Measurements from ENCODE around the gene FBN1. TPM values are rescaled to one million over a fixed set of nuclear protein-coding genes. Genes with fewer than 3 reads are reported as not detected.

The FBN1 gene
- total RNA-seq, 1 donor from 2014 or later, result 12.6 TPM

- no peak for TF ChIP-seq CTCF (IDR thresholded peaks at IDR 0.05; ENCODE audit: partially characterized antibody, unreplicated experiment)
- no peak for DNase-seq
- Mint-ChIP-seq H3K27me3 (ENCODE audit: unreplicated experiment) (no peaks in the 10 kb centered on the region), H3K4me1 (ENCODE audit: low read depth, unreplicated experiment) (peaks cover 4% of the 10 kb centered on the region), H3K36me3 (ENCODE audit: unreplicated experiment) (no peaks in the 10 kb centered on the region), H3K27ac (ENCODE audit: unreplicated experiment) (no peak overlapping the region), H3K4me3 (ENCODE audit: unreplicated experiment) (no peak overlapping the region), H3K9me3 (ENCODE audit: unreplicated experiment) (no peaks in the 10 kb centered on the region)
These were observed 37.7 kb downstream of the FBN1 start for GRCh38 chr15:48607846-48608245.

- no peaks in the 10 kb centered on the region for H3K36me3 Mint-ChIP-seq (ENCODE audit: unreplicated experiment)
- H3K27me3 Mint-ChIP-seq (ENCODE audit: unreplicated experiment), result no peaks in the 10 kb centered on the region
- H3K27ac Mint-ChIP-seq (ENCODE audit: unreplicated experiment), result no peak overlapping the region
These were observed 40.9 kb downstream of the FBN1 start for GRCh38 chr15:48604567-48604966.

GRCh38 chr15:48603922-48604321, 41.6 kb downstream of the FBN1 start:
- H3K4me3 Mint-ChIP-seq (ENCODE audit: unreplicated experiment), result no peak overlapping the region
- no peaks in the 10 kb centered on the region for H3K4me1 Mint-ChIP-seq (ENCODE audit: low read depth, unreplicated experiment)
- H3K9me3 Mint-ChIP-seq (ENCODE audit: unreplicated experiment), result no peaks in the 10 kb centered on the region
- H3K36me3 Mint-ChIP-seq (ENCODE audit: unreplicated experiment), result no peaks in the 10 kb centered on the region
- H3K27ac Mint-ChIP-seq (ENCODE audit: unreplicated experiment), result no peak overlapping the region
- no peak for DNase-seq
- H3K27me3 Mint-ChIP-seq (ENCODE audit: unreplicated experiment), result no peaks in the 10 kb centered on the region
- no peak for TF ChIP-seq CTCF (IDR thresholded peaks at IDR 0.05; ENCODE audit: partially characterized antibody, unreplicated experiment)

More at GRCh38 chr15:48604567-48604966, 40.9 kb downstream of the FBN1 start:
- peaks cover 1% of the 10 kb centered on the region for H3K4me1 Mint-ChIP-seq (ENCODE audit: low read depth, unreplicated experiment)
- DNase-seq, result no peak
- H3K4me3 Mint-ChIP-seq (ENCODE audit: unreplicated experiment), result no peak overlapping the region
- no peaks in the 10 kb centered on the region for H3K9me3 Mint-ChIP-seq (ENCODE audit: unreplicated experiment)
- TF ChIP-seq CTCF (IDR thresholded peaks at IDR 0.05; ENCODE audit: partially characterized antibody, unreplicated experiment), result no peak

GRCh38 chr15:48603123-48603500, 42.4 kb downstream of the FBN1 start:
- no peak for TF ChIP-seq CTCF (IDR thresholded peaks at IDR 0.05; ENCODE audit: partially characterized antibody, unreplicated experiment)
- Mint-ChIP-seq H3K27me3 (ENCODE audit: unreplicated experiment) (no peaks in the 10 kb centered on the region), H3K36me3 (ENCODE audit: unreplicated experiment) (no peaks in the 10 kb centered on the region), H3K27ac (ENCODE audit: unreplicated experiment) (no peak overlapping the region), H3K9me3 (ENCODE audit: unreplicated experiment) (no peaks in the 10 kb centered on the region), H3K4me3 (ENCODE audit: unreplicated experiment) (no peak overlapping the region), H3K4me1 (ENCODE audit: low read depth, unreplicated experiment) (no peaks in the 10 kb centered on the region)
- DNase-seq, result no peak

- no peak overlapping the region for H3K4me3 Mint-ChIP-seq (ENCODE audit: unreplicated experiment)
- H3K9me3 Mint-ChIP-seq (ENCODE audit: unreplicated experiment), result no peaks in the 10 kb centered on the region
- H3K4me1 Mint-ChIP-seq (ENCODE audit: low read depth, unreplicated experiment), result no peaks in the 10 kb centered on the region
- TF ChIP-seq CTCF (IDR thresholded peaks at IDR 0.05; ENCODE audit: partially characterized antibody, unreplicated experiment), result no peak
- H3K27ac Mint-ChIP-seq (ENCODE audit: unreplicated experiment), result no peak overlapping the region
- no peaks in the 10 kb centered on the region for H3K36me3 Mint-ChIP-seq (ENCODE audit: unreplicated experiment)
- no peak for DNase-seq
- H3K27me3 Mint-ChIP-seq (ENCODE audit: unreplicated experiment), result no peaks in the 10 kb centered on the region
These were observed 43.0 kb downstream of the FBN1 start for GRCh38 chr15:48602358-48603122.
